ENCODE results near the gene TGIF2. TPM values are rescaled to one million over a fixed set of nuclear protein-coding genes. Genes with fewer than 3 reads are reported as not detected.

TGIF2 gene
- total RNA-seq, 2 donors from 2014 or later: 8.9 to 10.7 TPM

GRCh38 chr20:36624068-36624943 is 50.9 kb downstream of the TGIF2 start:
- DNase-seq (ENCODE audit: low spot score): no peak
- peak overlapping the region; percentile 46 to 53 for H3K27ac ChIP-seq
- no peak for TF ChIP-seq CTCF (IDR thresholded peaks at IDR 0.05)
- H3K36me3 ChIP-seq: no peaks in the 10 kb centered on the region
- no peaks in the 10 kb centered on the region for H3K27me3 ChIP-seq
- peaks cover 0 to 14% of the 10 kb centered on the region in 2 donors for H3K4me1 ChIP-seq
- no peaks in the 10 kb centered on the region for H3K9me3 ChIP-seq
- H3K4me3 ChIP-seq: no peak overlapping the region

- TF ChIP-seq CTCF (IDR thresholded peaks at IDR 0.05): no peak
- H3K4me1 ChIP-seq: peaks cover 0 to 14% of the 10 kb centered on the region in 2 donors
- H3K27ac ChIP-seq: peak overlapping the region; percentile 46 to 53
- no peaks in the 10 kb centered on the region for H3K9me3 ChIP-seq
- no peaks in the 10 kb centered on the region for H3K36me3 ChIP-seq
- no peaks in the 10 kb centered on the region for H3K27me3 ChIP-seq
- H3K4me3 ChIP-seq: no peak overlapping the region
- no peak for DNase-seq (ENCODE audit: low spot score)
Observed at GRCh38 chr20:36624944-36625324, 51.5 kb downstream of the TGIF2 start.

DNA sequence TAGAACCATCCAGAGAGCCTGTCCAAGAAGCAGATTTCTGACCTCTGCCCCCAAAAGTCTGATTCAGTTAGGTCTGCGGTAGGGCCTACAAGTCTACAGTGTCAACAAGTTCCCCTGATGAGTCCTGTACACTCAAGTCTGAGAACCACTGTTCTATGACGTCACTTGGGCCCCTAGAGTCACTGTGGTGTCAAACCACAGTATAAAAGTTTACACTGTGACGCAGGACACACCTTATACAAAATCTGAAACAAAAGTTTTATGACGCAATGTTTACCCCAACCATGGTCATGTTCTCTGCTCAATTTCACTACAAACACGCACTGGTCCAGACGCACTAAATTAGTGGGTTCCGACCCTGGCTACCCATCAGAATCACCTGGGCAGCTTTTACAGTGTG is 54.7 kb downstream of the TGIF2 start:
- Histone ChIP-seq H3K9me3 (no peaks in the 10 kb centered on the region), H3K4me1 (peaks cover 0 to 14% of the 10 kb centered on the region in 2 donors), H3K36me3 (no peaks in the 10 kb centered on the region), H3K4me3 (no peak overlapping the region), H3K27me3 (no peaks in the 10 kb centered on the region), H3K27ac (no peak overlapping the region)
- no peak for DNase-seq (ENCODE audit: low spot score)
- no peak for TF ChIP-seq CTCF (IDR thresholded peaks at IDR 0.05)

GRCh38 chr20:36629719-36630681 is 56.6 kb downstream of the TGIF2 start:
- no peaks in the 10 kb centered on the region for H3K27me3 ChIP-seq
- no peaks in the 10 kb centered on the region for H3K9me3 ChIP-seq
- no peaks in the 10 kb centered on the region for H3K36me3 ChIP-seq
- DNase-seq (ENCODE audit: low spot score): no peak
- H3K4me1 ChIP-seq: no peaks in the 10 kb centered on the region
- TF ChIP-seq CTCF (IDR thresholded peaks at IDR 0.05): no peak
- no peak overlapping the region for H3K4me3 ChIP-seq
- no peak overlapping the region for H3K27ac ChIP-seq

GRCh38 chr20:36631646-36632045 is 58.2 kb downstream of the TGIF2 start:
- Histone ChIP-seq H3K9me3 (no peaks in the 10 kb centered on the region), H3K27me3 (no peaks in the 10 kb centered on the region), H3K4me3 (no peak overlapping the region), H3K4me1 (no peaks in the 10 kb centered on the region), H3K27ac (no peak overlapping the region), H3K36me3 (no peaks in the 10 kb centered on the region)
- no peak for DNase-seq (ENCODE audit: low spot score)
- no peak for TF ChIP-seq CTCF (IDR thresholded peaks at IDR 0.05)

Data from right atrium auricular region (tissue), 2 donors.